KMS-11 (cell line): ENCODE measurements around the gene ZNF85.
"Not testable (repeated sequence)": the region's sequence is repeated elsewhere in the genome, so short reads cannot be mapped to it uniquely, and the experiment has no call there.

Experiments used
- H2AFZ ChIP-seq: fragments of 200-600 bp; sonication (generic); 2 replicates; pipeline ENCODE4 v1.6.1; 2016; ENCODE audit warnings: antibody characterized with exemption, mixed run types, low read depth
- H3K27ac ChIP-seq: fragments of 200-600 bp; sonication (generic); 2 replicates; pipeline ENCODE4 v1.6.1; 2016; ENCODE audit warnings: mild to moderate bottlenecking, mixed run types
- H3K27me3 ChIP-seq: fragments of 200-600 bp; sonication (generic); 2 replicates; pipeline ENCODE4 v1.6.1; 2017; ENCODE audit warnings: mild to moderate bottlenecking, low read depth, mixed run types, moderate library complexity; ENCODE audit not compliant: insufficient read depth
- H3K36me3 ChIP-seq: fragments of 200-600 bp; sonication (generic); 2 replicates; pipeline ENCODE4 v1.6.1; 2017; ENCODE audit warnings: mild to moderate bottlenecking, mixed run types; ENCODE audit not compliant: insufficient read depth
- H3K4me1 ChIP-seq: fragments of 200-600 bp; sonication (generic); 2 replicates; pipeline ENCODE4 v1.6.1; 2016; ENCODE audit warnings: mild to moderate bottlenecking, low read depth, mixed run types; ENCODE audit not compliant: poor library complexity, severe bottlenecking
- H3K4me2 ChIP-seq: fragments of 200-600 bp; sonication (generic); 2 replicates; pipeline ENCODE4 v1.7.0; 2016; ENCODE audit warnings: mild to moderate bottlenecking, mixed run types
- H3K4me3 ChIP-seq: fragments of 200-600 bp; sonication (generic); IDR thresholded peaks from 2 replicates; pipeline ENCODE4 v1.6.1; 2017; ENCODE audit warnings: low read depth, low read length, mixed read lengths; ENCODE audit not compliant: insufficient read depth
- H3K79me2 ChIP-seq: fragments of 200-600 bp; sonication (generic); 2 replicates; pipeline ENCODE4 v1.6.1; 2016; ENCODE audit warnings: low read depth, mixed run types; ENCODE audit not compliant: insufficient read depth
- H3K9ac ChIP-seq: fragments of 200-600 bp; sonication (generic); 2 replicates; pipeline ENCODE4 v1.6.1; 2016; ENCODE audit warnings: mild to moderate bottlenecking, mixed run types
- H4K20me1 ChIP-seq: fragments of 200-600 bp; sonication (generic); 2 replicates; pipeline ENCODE4 v1.6.1; 2016; ENCODE audit warnings: mild to moderate bottlenecking, mixed run types; ENCODE audit not compliant: insufficient read depth
- CTCF ChIP-seq: fragments of 200-600 bp; sonication (generic); conservative IDR thresholded peaks from 2 replicates; pipeline ENCODE4 v1.6.1; 2017; ENCODE audit warnings: low read depth, mild to moderate bottlenecking, antibody characterized with exemption, low read length, moderate library complexity, mixed read lengths

The ZNF85 gene

GRCh38 chr19:20926796-20927195, 3.7 kb downstream of the ZNF85 start:
- H3K9ac ChIP-seq: no peak overlapping the region
- H3K4me3 ChIP-seq: no peak overlapping the region
- H3K36me3 ChIP-seq: no peaks in the 10 kb centered on the region
- H3K27ac ChIP-seq: no peak overlapping the region
- H3K27me3 ChIP-seq: no peaks in the 10 kb centered on the region
- no peaks in the 10 kb centered on the region for H4K20me1 ChIP-seq
- TF ChIP-seq CTCF: no peak
- H3K4me1 ChIP-seq: no peaks in the 10 kb centered on the region
- H3K4me2 ChIP-seq: no peak overlapping the region
- H2AFZ ChIP-seq: no peak overlapping the region
- H3K79me2 ChIP-seq: no peaks in the 10 kb centered on the region

GRCh38 chr19:20928371-20928770, 5.3 kb downstream of the ZNF85 start:
- no peak overlapping the region for H3K27ac ChIP-seq
- TF ChIP-seq CTCF: no peak
- no peaks in the 10 kb centered on the region for H3K27me3 ChIP-seq
- no peak overlapping the region for H3K4me3 ChIP-seq
- H3K36me3 ChIP-seq: no peaks in the 10 kb centered on the region
- H4K20me1 ChIP-seq: no peaks in the 10 kb centered on the region
- no peak overlapping the region for H2AFZ ChIP-seq
- no peak overlapping the region for H3K4me2 ChIP-seq
- no peak overlapping the region for H3K9ac ChIP-seq
- no peaks in the 10 kb centered on the region for H3K4me1 ChIP-seq
- no peaks in the 10 kb centered on the region for H3K79me2 ChIP-seq

DNA sequence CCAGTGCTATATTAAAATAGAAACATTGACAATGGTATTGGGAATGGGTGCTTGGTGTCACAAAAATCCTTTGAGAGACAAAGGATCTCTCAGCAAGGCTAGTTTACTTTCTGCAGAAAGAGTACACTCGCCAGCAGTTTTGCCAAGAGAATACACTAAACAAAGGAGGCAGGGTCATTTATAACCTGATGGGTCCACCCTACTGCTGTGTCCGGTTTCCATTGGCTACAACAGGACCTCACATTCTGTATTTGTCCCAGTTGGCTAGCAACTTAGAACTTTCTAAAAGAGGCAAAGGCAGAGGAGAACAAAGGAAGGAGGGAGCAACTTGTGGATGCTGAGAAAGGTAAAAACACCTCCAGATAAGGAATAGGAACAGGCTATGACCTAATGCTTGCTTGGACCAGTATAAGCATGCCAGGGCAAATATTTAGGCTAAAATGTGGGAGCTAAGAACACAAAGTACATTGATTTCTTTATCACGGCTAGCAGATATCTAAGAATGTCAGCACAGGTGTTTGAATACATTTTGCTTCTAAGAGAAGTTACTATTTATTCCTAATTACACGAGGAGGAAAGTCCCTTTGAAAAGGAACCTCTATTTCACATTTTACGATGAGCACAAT, 13.4 kb downstream of the ZNF85 start:
- H3K79me2 ChIP-seq, H3K4me2 ChIP-seq, H3K36me3 ChIP-seq, H4K20me1 ChIP-seq, H2AFZ ChIP-seq, H3K4me1 ChIP-seq, H3K4me3 ChIP-seq, H3K27ac ChIP-seq, H3K9ac ChIP-seq, H3K27me3 ChIP-seq: not testable (repeated sequence)

DNA sequence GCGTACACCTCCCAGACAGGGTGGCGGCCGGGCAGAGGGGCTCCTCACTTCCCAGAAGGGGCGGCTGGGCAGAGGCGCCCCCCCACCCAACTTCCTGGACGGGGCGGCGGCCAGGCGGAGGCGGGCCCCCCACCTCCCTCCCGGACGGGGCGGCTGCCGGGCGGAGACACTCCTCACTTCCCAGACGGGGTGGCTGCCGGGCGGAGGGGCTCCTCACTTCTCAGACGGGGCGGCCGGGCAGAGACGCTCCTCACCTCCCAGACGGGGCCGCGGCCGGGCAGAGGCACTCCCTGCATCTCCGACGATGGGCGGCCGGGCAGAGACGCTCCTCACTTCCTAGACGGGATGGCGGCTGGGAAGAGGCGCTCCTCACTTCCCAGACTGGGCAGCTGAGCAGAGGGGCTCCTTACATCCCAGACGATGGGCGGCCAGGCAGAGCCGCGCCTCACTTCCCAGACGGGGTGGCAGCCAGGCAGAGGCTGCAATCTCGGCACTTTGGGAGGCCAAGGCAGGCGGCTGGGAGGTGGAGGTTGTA, 29.6 kb downstream of the ZNF85 start:
- not testable (repeated sequence) for H3K4me2 ChIP-seq, H3K4me1 ChIP-seq, H3K4me3 ChIP-seq, H3K27me3 ChIP-seq, H3K79me2 ChIP-seq, H3K36me3 ChIP-seq, H3K27ac ChIP-seq, H4K20me1 ChIP-seq, H2AFZ ChIP-seq, H3K9ac ChIP-seq

DNA sequence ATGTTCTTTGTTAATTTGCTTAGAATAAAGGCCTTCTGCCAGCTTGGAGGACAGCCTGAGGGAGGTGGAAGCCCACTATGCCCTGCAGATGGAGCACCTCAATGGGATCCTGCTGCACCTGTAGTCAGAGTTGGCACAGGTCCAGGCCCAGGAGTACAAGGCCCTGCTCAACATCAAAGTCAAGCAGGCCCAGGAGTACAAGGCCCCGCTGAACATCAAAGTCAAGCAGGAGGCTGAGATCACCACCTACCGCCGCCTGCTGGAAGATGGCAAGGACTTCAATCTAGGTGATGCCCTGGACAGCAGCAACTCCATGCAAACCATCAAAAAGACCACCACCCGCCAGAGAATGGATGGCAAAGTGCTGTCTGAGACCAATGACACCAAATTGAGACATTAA, 41.7 kb downstream of the ZNF85 start:
- no peak overlapping the region for H3K4me2 ChIP-seq
- H4K20me1 ChIP-seq: no peaks in the 10 kb centered on the region
- no peak overlapping the region for H2AFZ ChIP-seq
- H3K4me1 ChIP-seq: no peaks in the 10 kb centered on the region
- H3K4me3 ChIP-seq: no peak overlapping the region
- no peaks in the 10 kb centered on the region for H3K27me3 ChIP-seq
- H3K9ac ChIP-seq: no peak overlapping the region
- H3K27ac ChIP-seq: no peak overlapping the region
- no peaks in the 10 kb centered on the region for H3K36me3 ChIP-seq
- no peak for TF ChIP-seq CTCF
- H3K79me2 ChIP-seq: no peaks in the 10 kb centered on the region
